Stimulated activated CD8-positive, alpha-beta memory T cell treated with anti-CD3 and anti-CD28 coated beads, Interleukin-15, amount 100 ng/mL, for 24 hours (primary cell): ENCODE measurements around the gene ZNF106.

Experiments used
- DNase-seq: peaks from one replicate; pipeline ENCODE4 v3.0.0-alpha.2; 2020; ENCODE audit warnings: low read depth

Gene ZNF106

GRCh38 chr15:42367041-42367440 lies 123.9 kb downstream of the ZNF106 start:
- DNase-seq: no peak

GRCh38 chr15:42365921-42366550 lies 124.9 kb downstream of the ZNF106 start:
- no peak for DNase-seq

GRCh38 chr15:42364529-42364928 lies 126.4 kb downstream of the ZNF106 start:
- DNase-seq: no peak

GRCh38 chr15:42363942-42364341 lies 127.0 kb downstream of the ZNF106 start:
- DNase-seq: no peak

GRCh38 chr15:42363487-42363886 lies 127.5 kb downstream of the ZNF106 start:
- DNase-seq: no peak
